CD4-positive, alpha-beta T cell treated with Interleukin-15 for 1 hour (primary cell): ENCODE measurements around the gene BZW1.

Experiments
- DNase-seq: peaks from one replicate; pipeline ENCODE4 v3.0.0-alpha.2; 2020

BZW1 gene

GRCh38 chr2:200843993-200844948, 32.6 kb downstream of the BZW1 start:
- DNase-seq = no peak

- DNase-seq = no peak
These were observed 33.5 kb downstream of the BZW1 start for GRCh38 chr2:200845194-200845593.

- no peak for DNase-seq
These were observed 34.1 kb downstream of the BZW1 start for GRCh38 chr2:200845669-200846325.

DNA sequence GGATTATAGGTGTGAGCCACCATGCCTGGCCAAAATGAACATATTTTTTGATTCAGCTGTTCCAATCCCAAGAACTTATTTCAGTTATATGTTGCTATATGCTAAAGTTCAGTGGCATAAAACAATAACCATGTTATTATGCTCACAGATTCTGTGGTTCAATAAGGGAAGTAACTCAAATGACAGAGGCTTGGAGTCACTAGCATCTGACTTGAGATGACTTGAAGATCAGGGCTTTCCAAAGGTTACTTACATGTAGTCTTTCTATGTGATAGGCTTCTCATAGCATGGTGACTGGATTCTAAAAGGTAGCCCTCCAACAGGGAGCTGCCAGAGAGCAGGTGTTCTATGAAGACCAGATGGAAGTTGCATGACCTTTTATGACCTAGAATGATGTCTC, 35.6 kb downstream of the BZW1 start:
- DNase-seq = no peak

DNA sequence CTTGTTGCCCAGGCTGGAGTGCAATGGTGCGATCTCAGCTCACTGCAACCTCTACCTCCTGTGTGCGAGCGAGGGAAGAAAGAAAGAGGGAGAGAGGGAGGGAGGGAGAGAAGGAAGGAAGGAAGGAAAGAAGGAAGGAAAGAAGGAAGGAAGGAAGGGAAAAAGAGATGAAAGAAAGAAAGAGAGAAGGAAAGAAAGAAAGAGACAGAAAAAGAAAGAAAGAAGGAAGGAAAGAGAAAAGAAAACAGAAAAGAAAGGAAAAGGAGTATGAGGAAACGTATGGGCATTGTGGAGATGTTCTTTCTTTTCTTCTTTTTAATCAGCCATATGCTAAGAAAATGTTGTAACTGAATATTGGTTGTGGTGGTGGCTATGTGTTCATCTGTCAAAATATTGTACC, 36.2 kb downstream of the BZW1 start:
- no peak for DNase-seq

- no peak for DNase-seq
These were observed 39.0 kb downstream of the BZW1 start for GRCh38 chr2:200850512-200851256.

- no peak for DNase-seq
These were observed 39.9 kb downstream of the BZW1 start for GRCh38 chr2:200851398-200852248.

DNA sequence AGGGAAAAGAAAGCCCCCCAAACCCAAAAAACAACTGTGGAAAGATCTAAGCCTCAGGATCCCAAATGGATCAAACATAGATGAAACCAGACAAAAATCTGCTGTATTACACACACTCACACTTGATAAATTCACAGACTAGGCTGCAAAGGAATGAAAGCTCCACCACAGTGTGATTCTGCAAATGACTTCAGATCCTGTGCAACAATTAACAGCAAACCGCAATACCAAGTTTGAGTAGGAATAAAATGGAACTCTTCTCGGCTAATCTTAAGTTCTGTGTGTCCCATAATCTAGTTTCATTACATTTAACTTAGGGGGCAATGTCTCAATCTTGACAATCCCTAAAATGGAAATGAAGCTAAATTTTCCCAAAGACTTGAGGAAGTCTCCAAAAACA, 40.9 kb downstream of the BZW1 start:
- DNase-seq = no peak

DNA sequence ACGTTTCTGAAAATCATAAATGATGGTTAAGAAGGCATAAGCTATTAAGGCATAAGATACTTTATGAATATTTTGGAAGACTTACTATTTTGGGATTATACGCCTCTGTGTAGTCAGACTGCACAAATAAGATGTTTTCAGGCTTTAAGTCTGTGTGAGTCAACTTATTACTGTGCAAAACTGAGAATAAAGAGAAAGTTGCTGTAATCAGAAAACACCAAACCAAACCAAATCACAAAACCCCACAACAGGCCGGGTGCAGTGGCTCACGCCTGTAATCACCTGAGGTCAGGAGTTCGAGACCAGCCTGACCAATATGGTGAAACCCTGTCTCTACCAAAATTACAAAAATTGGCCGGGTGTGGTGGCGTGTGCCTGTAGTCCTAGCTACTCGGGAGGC, 45.1 kb downstream of the BZW1 start:
- DNase-seq = no peak

DNA sequence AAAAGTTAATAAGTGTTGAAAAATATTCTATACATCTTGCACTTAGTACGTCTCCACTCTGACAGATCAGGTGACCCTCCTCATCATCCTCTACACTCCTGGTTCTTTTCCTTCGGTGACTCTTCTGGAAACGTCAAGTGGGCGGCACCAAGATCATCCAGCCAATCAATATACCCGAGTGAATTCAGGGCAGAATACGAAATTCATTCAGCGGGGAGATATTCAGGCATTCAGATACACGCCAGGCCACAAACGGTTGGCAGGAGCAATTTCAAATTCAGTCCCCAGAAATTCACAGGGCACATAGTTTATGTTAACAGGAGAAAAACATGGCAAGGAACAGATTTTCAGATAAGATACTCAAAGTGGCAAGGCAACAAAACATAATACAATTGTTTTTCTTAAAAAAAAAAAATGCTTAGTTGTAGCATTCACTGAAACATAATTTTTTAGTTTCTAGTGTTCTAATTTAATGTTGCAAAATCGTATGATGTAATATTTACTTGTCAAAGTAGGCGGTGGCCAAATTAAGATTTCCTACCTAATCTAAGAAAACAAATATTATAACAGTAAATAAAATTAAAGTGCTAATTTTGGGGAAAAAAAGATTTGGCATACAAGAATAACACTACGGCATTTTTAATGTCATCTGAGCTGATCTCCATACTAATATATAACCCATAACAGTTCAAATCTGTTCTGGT, 48.5 kb downstream of the BZW1 start:
- DNase-seq = no peak

DNA sequence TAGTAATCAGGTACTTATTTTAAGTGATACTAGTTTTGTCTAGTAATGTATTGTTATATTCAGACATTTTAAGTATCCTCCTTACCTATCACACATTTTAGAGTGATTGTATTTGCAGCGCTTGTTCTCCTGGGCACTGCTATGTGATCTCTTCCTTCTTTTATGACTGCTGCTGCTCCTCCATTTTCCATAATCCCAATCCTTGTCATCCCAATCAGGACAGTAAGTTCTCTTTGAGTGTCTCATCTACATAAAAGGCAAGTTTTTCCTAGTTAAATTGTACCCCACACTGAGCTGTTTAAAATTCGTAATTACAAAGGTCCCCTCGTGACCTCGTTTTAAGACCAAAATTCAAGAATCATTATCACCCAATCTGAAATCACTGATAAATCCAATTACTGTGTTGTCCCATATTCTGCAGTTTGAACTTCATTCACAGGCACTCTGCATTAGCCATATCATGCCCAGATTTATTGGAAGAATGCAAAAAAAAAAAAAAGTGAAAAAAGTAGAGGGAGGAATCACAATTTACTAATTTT, 50.0 kb downstream of the BZW1 start:
- DNase-seq = no peak

DNA sequence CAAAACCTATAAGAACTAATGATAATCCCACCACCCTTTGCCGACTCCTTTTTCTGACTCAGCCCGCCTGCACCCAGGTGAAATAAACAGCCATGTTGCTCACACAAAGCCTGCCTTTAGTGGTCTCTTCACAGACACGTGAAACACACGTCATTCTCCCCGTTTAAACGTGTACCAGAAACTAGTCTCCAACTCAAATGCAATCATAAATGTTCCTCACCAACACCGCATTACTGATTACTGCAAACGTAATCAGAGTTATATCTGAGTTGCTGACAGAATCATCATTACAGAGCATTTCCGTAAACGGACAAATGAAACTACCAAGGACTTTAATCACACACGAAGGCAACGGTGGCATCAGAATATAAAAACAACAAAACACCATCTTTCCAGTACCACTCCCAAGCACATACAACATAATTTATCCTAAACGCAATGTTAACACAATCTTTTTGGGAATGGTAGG, 50.9 kb downstream of the BZW1 start:
- DNase-seq = peak; percentile 65

DNA sequence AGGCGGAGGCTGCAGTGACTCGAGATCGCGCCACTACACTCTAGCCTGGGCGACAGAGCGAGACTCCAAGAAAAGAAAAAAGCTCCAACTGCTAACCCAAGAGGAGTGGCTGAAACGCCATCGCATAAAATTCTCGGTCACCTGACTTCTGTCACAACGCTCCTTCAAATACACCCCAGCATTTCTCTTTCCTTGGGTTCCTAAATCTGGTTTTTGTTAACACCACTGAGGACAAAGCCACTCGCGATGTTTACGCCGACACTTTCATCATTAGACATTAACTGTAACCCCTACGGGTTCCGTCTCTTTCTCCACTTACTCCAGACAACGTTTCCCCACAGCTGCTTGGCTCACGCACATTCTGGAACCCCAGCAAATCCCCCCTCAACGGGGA, 52.1 kb downstream of the BZW1 start:
- peak; percentile 29 for DNase-seq

DNA sequence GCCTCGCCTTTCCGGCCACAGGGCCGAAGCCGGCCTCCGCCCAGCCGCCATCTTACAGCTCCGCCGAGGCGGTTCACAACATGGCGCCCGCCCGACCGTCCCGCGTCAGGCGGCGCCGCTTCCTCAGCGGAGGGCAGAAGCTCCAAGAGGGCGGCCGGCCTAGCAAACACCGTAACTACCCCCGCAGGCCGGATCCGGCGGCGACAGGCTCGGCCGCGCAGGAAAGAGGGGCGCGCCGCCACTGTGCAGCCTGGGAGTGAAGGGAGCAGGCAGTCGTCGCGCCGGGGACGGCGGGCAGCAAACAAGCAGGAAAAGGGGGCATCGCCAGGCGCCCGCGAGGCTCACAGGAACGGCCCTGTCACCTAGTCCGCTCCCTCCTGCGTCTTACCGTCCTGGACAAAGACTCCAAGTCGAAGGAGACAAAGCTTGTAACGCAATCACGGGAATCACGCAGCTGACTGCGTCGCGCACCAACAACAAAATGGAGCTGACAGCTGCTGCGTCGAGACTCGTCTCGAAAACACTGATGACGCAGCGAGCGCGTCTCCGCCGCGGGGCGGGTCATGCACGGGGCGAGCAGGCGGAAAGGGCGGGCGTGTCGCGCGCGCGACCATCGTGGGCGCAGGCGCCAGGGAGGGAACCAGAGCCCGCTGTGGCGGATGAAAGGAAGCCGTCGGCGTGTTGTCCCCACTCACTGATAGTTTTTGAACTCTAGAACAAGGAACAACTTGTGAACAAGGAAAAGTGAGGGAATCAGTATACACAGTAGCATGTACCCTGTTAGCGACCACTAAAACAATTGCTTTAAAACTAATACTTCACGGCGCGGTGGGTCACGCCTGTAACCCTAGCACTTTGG, 52.7 kb downstream of the BZW1 start, which contains the start of gene CLK1:
Gene CLK1 (minus strand): TSS at position 483 of the 859 bp plus-strand sequence. CDS start 2,796 bp downstream, outside the sequence.
- peak; percentile 96 for DNase-seq

DNA sequence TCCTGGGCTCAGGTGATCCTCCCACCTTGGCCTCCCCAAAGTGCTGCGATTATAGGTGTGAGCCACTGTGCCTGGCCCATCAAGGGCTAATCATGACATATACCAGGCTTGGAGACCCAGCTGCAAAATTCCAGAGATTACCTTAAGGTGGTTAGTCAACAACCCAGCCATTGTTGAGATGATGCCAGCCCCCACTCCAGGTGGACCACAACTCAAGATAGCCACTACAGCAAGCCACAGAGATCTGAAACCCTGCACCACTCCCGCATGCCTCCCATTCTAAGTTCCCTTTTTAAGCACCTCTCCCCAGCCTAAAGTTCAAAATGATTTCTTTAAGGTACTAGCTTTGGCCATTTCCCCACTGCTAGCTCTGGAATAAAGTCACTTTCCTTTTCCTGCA, 57.3 kb downstream of the BZW1 start:
- no peak for DNase-seq

DNA sequence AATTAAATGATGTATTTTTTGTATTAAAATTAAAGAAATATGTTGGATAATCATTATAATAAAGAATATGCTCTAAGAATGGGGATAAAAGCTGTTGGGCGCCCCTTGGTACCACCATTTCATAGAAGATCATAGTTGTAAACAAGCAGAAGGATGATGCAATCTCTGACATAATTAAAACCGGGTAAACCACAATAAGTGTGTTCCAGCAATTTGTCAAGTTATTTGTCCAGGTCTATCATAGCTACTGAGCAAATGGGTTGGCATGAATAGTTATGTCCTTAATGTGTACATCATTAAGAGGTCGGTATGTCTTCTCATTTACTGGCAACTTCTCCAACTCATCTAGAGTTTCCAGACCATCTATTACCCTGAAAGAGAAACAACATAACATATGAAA, 59.4 kb downstream of the BZW1 start:
- no peak for DNase-seq

GRCh38 chr2:200873560-200873959, 61.9 kb downstream of the BZW1 start:
- no peak for DNase-seq
